Stimulated activated CD8-positive, alpha-beta memory T cell treated with anti-CD3 and anti-CD28 coated beads, Interleukin-7, amount 100 ng/mL, for 48 hours (primary cell): ENCODE results near the gene GOLGA1.
A peak's percentile ranks its signal among the peaks of the same experiment; 100 is the strongest.

Experiments used
- DNase-seq, 2 donors: peaks; one replicate each; pipeline ENCODE4 v3.0.0-alpha.2; 2020; ENCODE audit warnings: low read depth in 1 of 2; ENCODE audit errors: extremely low read depth in 1 of 2

The GOLGA1 gene

DNA sequence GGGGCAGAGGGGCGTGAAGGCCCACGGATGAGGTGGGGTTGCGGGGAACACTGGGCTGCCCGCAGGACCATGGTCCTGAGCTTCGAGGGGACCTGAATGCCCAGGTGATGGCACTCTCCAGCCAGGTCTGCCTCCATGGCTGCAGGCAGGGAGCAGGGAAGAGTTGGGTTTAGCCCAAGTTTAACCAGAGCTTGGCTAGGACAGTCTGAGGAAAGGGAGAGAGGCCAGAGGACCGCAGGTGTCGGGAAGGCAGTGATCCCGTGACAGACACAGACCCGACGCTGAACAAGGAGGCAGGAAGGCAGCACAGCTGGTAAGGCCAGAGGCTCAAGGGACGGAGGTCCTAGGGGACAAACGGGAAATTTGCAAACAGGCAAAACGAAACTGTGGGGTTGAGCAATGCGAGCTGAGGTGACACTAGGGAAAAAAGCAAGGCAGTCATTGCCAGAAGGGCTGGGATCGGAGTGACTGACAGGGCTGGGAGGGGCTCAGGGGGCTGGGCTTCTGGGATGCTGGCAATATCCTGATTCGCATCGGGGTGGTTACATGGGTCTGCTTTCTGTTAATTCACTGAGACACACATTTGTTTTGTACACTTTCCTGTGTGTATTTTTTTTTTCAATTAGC, 53.9 kb downstream of the GOLGA1 start:
- no peak for DNase-seq

DNA sequence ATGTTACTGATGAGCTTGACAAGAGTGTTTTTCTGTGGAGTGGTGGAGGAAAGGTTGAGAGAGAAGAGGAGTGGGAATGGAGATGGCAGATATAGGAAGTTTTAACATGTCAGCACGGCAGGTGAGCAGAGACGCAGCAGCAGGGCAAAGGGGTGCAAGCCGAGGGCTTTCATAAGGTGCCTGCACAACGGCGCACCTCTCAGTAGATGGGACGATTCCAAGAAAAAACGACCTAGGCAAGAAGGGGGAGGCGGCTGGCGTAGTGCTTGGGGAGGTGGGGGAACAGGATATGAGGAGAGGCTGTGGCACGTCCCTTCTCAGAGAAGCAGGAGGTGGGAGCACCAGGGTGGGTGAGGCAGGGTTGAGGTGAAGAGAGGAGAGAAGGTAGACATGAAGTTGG, 54.4 kb downstream of the GOLGA1 start:
- no peak for DNase-seq

- DNase-seq, result no peak
Measured at GRCh38 chr9:124885551-124885950, 55.3 kb downstream of the GOLGA1 start.

DNA sequence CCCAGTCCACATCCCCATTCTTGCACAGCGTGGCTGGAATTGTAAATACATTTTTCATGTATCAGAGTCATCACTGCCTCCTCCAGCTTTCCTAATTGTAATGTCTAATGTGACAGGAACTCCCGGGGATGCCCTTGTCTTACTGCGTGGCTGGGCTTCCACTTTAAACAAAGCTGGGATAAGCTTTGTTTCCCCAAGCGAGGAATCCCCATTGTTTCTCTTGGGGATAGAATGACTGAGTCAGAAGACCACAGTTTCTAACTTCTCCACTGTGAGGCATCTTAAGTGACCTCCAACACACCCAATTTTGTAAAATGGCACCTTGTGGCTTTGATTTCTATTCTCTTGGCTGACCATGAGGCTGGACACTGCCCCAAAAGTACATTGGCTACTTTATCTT, 56.5 kb downstream of the GOLGA1 start:
- DNase-seq, result no peak

- no peak for DNase-seq
Measured at GRCh38 chr9:124882231-124882630, 58.7 kb downstream of the GOLGA1 start.

DNA sequence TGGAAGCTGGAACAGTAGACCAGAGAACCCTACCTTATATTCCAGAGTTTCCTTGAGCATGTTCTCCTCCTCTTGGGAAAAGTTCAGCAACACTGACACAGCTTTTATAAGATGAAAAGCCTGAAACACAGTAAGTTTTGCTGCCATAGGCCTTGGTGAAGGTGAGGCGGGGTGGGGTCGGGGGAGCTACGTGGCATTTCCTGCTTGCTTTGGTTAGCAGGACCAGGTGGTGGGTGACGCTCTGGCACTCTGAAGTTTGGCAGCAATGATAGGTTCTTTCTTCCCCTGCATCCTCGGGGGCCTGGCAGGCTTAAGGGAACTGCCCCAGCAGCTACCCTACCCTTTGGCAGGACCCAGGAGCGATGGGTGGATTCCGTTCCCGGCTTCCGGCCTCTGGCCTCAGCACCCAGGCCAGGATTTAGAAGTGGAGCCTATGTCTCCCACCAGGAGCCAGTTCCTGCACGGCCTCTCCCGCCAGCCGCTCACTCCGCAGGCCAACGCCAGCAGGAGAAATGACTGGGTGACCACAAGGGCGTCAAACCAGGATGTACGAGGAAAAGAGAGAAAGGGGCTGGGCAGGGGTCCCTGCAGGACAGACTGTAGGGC, 59.6 kb downstream of the GOLGA1 start:
- DNase-seq, result no peak

GRCh38 chr9:124880501-124880900, 60.4 kb downstream of the GOLGA1 start:
- DNase-seq, result no peak

GRCh38 chr9:124879226-124879625, 61.7 kb downstream of the GOLGA1 start:
- DNase-seq, result no peak

DNA sequence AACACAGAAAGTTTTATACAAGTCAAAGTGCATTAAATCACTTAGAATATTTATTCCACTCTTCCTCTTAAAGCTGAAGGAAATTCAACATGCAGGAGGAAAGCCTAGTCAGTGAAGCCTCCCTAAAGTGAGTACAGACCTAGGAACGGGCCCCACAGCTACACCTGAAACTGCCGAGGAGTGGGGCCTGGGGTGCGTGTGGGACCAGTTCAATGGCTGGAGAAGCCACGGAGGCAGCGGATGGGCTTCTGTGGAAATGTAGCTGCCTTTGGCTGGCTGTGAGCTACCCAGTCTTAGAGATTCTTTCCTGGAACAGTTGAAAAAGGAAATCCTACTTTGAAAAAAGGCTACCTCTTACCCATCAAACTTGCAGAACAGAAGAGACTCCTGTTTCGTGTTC, 62.4 kb downstream of the GOLGA1 start:
- no peak for DNase-seq

DNA sequence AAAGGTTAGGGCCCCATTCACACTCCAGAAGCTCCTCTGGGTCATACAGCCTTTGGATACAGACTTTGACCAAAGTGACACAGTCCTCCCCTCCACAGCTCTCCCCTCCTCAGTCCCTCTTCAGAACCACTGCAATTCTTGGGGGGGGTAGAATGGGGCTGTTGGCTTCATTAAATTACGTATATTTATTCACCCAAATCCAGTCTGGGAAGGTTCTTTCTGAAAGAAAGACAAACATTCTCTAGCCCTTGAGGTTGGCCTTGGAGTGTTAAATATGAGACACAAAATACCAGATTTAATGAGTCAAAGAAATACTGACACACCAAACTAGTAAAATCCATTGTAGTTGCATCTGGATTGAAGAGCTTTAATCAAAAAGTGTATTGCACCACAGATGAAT, 62.9 kb downstream of the GOLGA1 start:
- no peak for DNase-seq

DNA sequence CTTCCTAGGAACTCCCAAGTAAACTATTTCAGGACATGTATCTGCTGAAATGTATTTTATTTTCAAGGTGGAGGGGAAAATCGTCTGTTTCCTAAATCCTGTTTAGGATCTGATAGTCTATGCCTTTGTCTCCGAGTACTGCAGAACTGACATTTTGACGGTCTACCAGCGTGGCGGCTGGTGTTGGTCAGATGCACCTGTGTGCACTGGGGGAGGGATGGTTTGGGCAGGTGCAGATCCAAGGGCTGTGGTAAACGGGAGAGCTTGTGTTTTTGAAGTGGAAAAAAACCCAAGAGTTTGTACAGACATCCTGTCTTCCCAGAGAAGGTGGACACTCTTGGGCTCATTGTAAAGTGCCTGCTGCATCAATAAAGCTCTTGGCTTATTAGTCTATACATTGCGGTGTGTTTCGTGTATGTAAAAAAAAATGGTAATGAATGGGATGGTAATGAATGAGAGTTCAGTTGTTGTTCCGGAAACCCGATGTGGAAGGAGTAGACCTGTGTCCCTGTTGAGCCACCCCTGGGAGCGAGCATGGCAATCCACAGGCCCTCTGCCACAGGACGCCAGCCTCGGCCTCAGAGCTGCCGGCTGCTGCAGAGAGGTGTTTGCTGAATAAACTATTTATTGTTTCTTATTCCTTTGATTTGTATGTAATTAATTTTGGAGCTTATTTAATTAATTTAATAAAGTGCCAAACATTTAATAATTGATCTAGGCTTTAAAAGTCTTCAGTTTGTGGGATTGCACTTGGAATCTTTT, 63.7 kb downstream of the GOLGA1 start:
- no peak for DNase-seq

- no peak for DNase-seq
Measured at GRCh38 chr9:124875501-124875900, 65.4 kb downstream of the GOLGA1 start.

- DNase-seq, result no peak
Measured at GRCh38 chr9:124873664-124874063, 67.2 kb downstream of the GOLGA1 start.

GRCh38 chr9:124871156-124871561, 69.7 kb downstream of the GOLGA1 start:
- no peak for DNase-seq

GRCh38 chr9:124870723-124871122, 70.2 kb downstream of the GOLGA1 start:
- no peak for DNase-seq

- peak; percentile 84 to 92 for DNase-seq
Measured at GRCh38 chr9:124869986-124870560, 70.8 kb downstream of the GOLGA1 start.

DNA sequence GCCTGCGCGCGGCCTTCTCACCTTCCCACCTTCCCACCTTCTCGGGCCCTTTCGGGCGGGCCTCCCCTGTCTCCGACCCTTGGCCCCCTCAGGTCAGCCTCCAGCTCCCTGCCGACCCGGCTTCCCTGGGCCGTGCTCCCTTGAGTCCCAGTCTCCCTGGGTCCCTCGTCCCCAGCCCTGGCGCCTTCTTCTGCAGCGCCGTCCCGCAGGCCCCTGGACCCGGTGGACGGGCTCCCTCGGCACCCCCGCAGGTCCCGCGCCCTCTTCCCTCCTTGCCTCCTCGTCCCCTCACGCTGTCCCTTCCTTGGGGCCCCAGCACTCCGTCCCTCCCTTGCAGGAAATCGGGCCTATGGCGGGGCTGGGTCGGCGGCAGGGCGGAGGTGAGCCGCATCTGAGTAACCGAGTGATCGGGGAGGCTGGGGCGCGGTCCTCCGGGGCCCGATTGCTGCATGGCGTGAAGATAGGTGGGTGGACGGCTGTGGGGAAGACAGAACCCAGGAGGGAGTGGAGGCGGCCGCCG, 71.4 kb downstream of the GOLGA1 start:
- DNase-seq, result no peak

GRCh38 chr9:124868511-124869465, 72.1 kb downstream of the GOLGA1 start:
- peak; percentile 86 to 91 for DNase-seq

- no peak for DNase-seq
Measured at GRCh38 chr9:124863371-124863871, 77.5 kb downstream of the GOLGA1 start.
